Measurements from ENCODE around the gene SPHK2. TPM values are rescaled to one million over a fixed set of nuclear protein-coding genes. Genes with fewer than 3 reads are reported as not detected.

Gene SPHK2
- polyA plus RNA-seq, 3 donors, result 8.5 to 9.4 (median 9.1) TPM

DNA sequence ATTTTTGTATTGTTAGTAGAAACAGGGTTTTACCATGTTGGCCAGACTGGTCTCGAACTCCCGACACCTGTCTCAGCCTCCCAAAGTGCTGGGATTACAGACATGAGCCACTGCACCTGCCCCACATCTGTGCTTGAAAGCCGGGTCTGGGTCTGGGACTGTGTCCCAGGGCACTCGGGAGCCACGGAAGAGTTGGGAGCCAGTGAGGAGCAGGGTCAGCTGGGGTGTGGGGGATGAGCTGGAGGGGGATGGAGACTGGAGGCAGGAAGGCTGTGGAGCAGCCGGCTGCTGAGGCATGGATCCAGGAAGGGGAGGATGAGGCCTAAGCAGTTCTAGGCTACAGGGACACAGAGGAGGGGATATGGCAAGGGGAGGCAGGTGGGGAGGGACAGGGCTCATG is 23.5 kb upstream of the SPHK2 start:
- Histone ChIP-seq H3K4me3 (replicated peaks in 1 of 3; ENCODE audit: low read depth in 2 of 3, low read length in 3 of 3) (no peak overlapping the region), H3K36me3 (replicated peaks in 1 of 2; ENCODE audit: control insufficient read depth in 1 of 2, insufficient read depth in 2 of 2, low read length in 2 of 2) (no peaks in the 10 kb centered on the region), H3K4me1 (ENCODE audit: control insufficient read depth in 1 of 2, insufficient read depth in 2 of 2, low read length in 2 of 2) (no peaks in the 10 kb centered on the region), H3K79me2 (ENCODE audit: insufficient read depth, low read length) (no peaks in the 10 kb centered on the region), H3K9ac (ENCODE audit: insufficient read depth, low read length, poor library complexity, severe bottlenecking) (no peak overlapping the region), H3K9me3 (replicated peaks in 1 of 2; ENCODE audit: control insufficient read depth in 1 of 2, insufficient read depth in 1 of 2, low read length in 2 of 2) (no peaks in the 10 kb centered on the region), H2AFZ (ENCODE audit: insufficient read depth, low read depth, low read length, poor library complexity, severe bottlenecking) (no peak overlapping the region), H3K4me2 (replicated peaks; ENCODE audit: extremely low read depth, low read length, poor library complexity, severe bottlenecking) (no peak overlapping the region), H3K27me3 (ENCODE audit: control insufficient read depth in 2 of 2, insufficient read depth in 2 of 2, low read length in 2 of 2) (no peaks in the 10 kb centered on the region), H3K27ac (ENCODE audit: low read depth in 1 of 2, low read length in 2 of 2) (no peak overlapping the region), H4K20me1 (ENCODE audit: insufficient read depth, low read length) (no peaks in the 10 kb centered on the region)
- peaks cover 0 to 2% (median 0%) of the 10 kb centered on the region in 7 donors for H3K9me3 Mint-ChIP-seq
- no peaks in the 10 kb centered on the region for H3K36me3 Mint-ChIP-seq
- DNase-seq, result no peak
- no peak overlapping the region for H3K27ac Mint-ChIP-seq
- H3K27me3 Mint-ChIP-seq (ENCODE audit: low read depth in 3 of 3), result peaks cover 6 to 9% (median 8%) of the 10 kb centered on the region in 3 donors
- no peaks in the 10 kb centered on the region for H3K4me1 Mint-ChIP-seq
- TF ChIP-seq, protein P1, sequence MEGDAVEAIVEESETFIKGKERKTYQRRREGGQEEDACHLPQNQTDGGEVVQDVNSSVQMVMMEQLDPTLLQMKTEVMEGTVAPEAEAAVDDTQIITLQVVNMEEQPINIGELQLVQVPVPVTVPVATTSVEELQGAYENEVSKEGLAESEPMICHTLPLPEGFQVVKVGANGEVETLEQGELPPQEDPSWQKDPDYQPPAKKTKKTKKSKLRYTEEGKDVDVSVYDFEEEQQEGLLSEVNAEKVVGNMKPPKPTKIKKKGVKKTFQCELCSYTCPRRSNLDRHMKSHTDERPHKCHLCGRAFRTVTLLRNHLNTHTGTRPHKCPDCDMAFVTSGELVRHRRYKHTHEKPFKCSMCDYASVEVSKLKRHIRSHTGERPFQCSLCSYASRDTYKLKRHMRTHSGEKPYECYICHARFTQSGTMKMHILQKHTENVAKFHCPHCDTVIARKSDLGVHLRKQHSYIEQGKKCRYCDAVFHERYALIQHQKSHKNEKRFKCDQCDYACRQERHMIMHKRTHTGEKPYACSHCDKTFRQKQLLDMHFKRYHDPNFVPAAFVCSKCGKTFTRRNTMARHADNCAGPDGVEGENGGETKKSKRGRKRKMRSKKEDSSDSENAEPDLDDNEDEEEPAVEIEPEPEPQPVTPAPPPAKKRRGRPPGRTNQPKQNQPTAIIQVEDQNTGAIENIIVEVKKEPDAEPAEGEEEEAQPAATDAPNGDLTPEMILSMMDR (IDR thresholded peaks at IDR 0.05), result no peak
- intact Hi-C loops (cut with micrococcal nuclease), result no loop called here
- H3K4me3 Mint-ChIP-seq, result no peak overlapping the region
- WGBS (ENCODE audit: insufficient coverage), result 96% methylated on average over 6 of the region's 6 CpGs

DNA sequence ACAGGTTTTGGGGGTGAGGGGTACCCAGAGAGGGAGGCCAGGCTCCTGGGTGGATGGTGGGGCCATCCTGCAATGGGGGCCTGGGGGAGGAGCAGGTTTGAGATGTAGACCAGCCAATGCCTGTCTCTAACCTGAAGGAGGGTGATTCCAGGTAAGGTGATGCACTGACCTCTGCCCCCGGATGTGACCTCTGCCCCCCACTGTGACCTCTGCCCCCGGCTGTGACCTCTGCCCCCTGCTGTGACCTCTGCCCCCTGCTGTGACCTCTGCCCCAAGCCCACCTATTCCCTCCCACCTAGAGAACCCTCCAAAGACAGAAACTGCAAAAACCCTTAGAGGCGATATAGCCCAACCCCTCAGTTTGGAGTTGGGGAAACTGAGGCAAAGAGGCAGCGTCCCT is 23.1 kb upstream of the SPHK2 start:
- H3K79me2 ChIP-seq (ENCODE audit: insufficient read depth, low read length), result no peaks in the 10 kb centered on the region
- WGBS (ENCODE audit: insufficient coverage), result 90% methylated on average over 2 of the region's 4 CpGs
- H3K9ac ChIP-seq (ENCODE audit: insufficient read depth, low read length, poor library complexity, severe bottlenecking), result no peak overlapping the region
- peaks cover 0 to 2% (median 0%) of the 10 kb centered on the region in 7 donors for H3K9me3 Mint-ChIP-seq
- no peaks in the 10 kb centered on the region for H4K20me1 ChIP-seq (ENCODE audit: insufficient read depth, low read length)
- TF ChIP-seq, protein P1 (IDR thresholded peaks at IDR 0.05), result no peak
- H3K4me2 ChIP-seq (replicated peaks; ENCODE audit: extremely low read depth, low read length, poor library complexity, severe bottlenecking), result no peak overlapping the region
- H3K36me3 Mint-ChIP-seq, result no peaks in the 10 kb centered on the region
- H3K9me3 ChIP-seq (replicated peaks in 1 of 2; ENCODE audit: control insufficient read depth in 1 of 2, insufficient read depth in 1 of 2, low read length in 2 of 2), result no peaks in the 10 kb centered on the region
- H2AFZ ChIP-seq (ENCODE audit: insufficient read depth, low read depth, low read length, poor library complexity, severe bottlenecking), result no peak overlapping the region
- no peaks in the 10 kb centered on the region for H3K36me3 ChIP-seq (replicated peaks in 1 of 2; ENCODE audit: control insufficient read depth in 1 of 2, insufficient read depth in 2 of 2, low read length in 2 of 2)
- no peaks in the 10 kb centered on the region for H3K4me1 ChIP-seq (ENCODE audit: control insufficient read depth in 1 of 2, insufficient read depth in 2 of 2, low read length in 2 of 2)
- no peak overlapping the region for H3K27ac Mint-ChIP-seq
- no peaks in the 10 kb centered on the region for H3K4me1 Mint-ChIP-seq
- H3K27ac ChIP-seq (ENCODE audit: low read depth in 1 of 2, low read length in 2 of 2), result no peak overlapping the region
- no peak for DNase-seq
- H3K27me3 Mint-ChIP-seq (ENCODE audit: low read depth in 3 of 3), result peaks cover 6 to 8% (median 8%) of the 10 kb centered on the region in 3 donors
- no peaks in the 10 kb centered on the region for H3K27me3 ChIP-seq (ENCODE audit: control insufficient read depth in 2 of 2, insufficient read depth in 2 of 2, low read length in 2 of 2)
- intact Hi-C loops (cut with micrococcal nuclease), result no loop called here
- H3K4me3 ChIP-seq (replicated peaks in 1 of 3; ENCODE audit: low read depth in 2 of 3, low read length in 3 of 3), result no peak overlapping the region
- no peak overlapping the region for H3K4me3 Mint-ChIP-seq
